ENCODE data around the gene DLL3. TPM values are rescaled to one million over a fixed set of nuclear protein-coding genes. Genes with fewer than 3 reads are reported as not detected.
A peak's percentile ranks its signal among the peaks of the same experiment; 100 is the strongest.

Gene DLL3
- total and polyA plus RNA-seq, 9 of the 15 experiments (the other 6 are each of a cell fraction or from before 2014, with no cell fraction given): 0.80 to 6.3 (median 1.2) TPM

DNA sequence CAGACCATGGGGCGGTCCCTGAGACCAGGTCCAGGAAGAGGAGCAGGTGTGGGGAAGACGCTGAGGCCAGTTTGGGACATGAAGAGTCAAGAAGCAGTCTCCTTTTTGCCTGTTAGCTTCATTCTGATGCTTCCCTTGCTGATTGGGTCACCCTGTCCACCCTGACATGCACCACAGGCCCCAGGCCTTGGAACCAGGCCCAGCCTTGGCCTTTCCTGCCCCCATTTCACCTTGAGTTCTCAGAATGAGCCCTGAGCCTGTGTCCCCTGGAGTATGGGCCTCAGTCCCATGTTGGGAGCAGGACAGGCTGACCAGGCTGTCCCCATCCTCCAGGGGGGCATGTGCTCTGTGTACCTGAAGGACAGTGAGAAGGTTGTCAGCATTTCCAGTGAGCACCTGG, 23.0 kb upstream of the DLL3 start:
- Histone ChIP-seq H3K27me3 (ENCODE audit: control insufficient read depth in 2 of 2, insufficient read depth in 2 of 2, low read length in 2 of 2) (no peaks in the 10 kb centered on the region), H3K4me2 (ENCODE audit: insufficient read depth, low read length) (no peak overlapping the region), H3K9me1 (ENCODE audit: control insufficient read depth, insufficient read depth, low read length) (no peaks in the 10 kb centered on the region), H3K4me1 (replicated peaks in 1 of 2; ENCODE audit: control insufficient read depth in 2 of 2, insufficient read depth in 2 of 2, low read length in 2 of 2) (peaks cover 14 to 16% of the 10 kb centered on the region in 2 experiments; a peak in 4 of 5 replicates), H3K9me3 (replicated peaks; ENCODE audit: control insufficient read depth, insufficient read depth, low read depth, low read length) (no peaks in the 10 kb centered on the region), H3K79me2 (ENCODE audit: control insufficient read depth, insufficient read depth, low read length) (peaks cover 1% of the 10 kb centered on the region), H4K20me1 (replicated peaks; ENCODE audit: control insufficient read depth, insufficient read depth, low read length) (no peaks in the 10 kb centered on the region; the same call in 1 of the 2 replicates), H3K4me3 (no peak overlapping the region), H3K9ac (ENCODE audit: insufficient read depth in 1 of 2, low read depth in 2 of 2, low read length in 2 of 2) (peak overlapping the region in 1 of 2 experiments; percentile 24; a peak in 1 of 4 replicates), H3K36me3 (ENCODE audit: control insufficient read depth, insufficient read depth, low read length) (peaks cover 61% of the 10 kb centered on the region), H2AFZ (ENCODE audit: low read depth, low read length) (no peak overlapping the region), H3K27ac (ENCODE audit: extremely low read depth, low read depth, low read length) (no peak overlapping the region)
- FAIRE-seq: no peak
- in situ Hi-C loops (cut with MboI): no loop called here
- BruUV-seq (replicated peaks): no TSS peak
- 100% methylated on average over 1 of the region's 2 CpGs for WGBS (ENCODE audit: insufficient coverage, low coverage, missing lambda C conversion rate)
- CTCF ChIA-PET (ENCODE audit: low intra/inter-chr PET ratio): no interaction called here
- intact Hi-C loops (cut with micrococcal nuclease): loop anchor here (2.0 kb wide), 1 partner anchor 57 kb away; the partner anchor contains the start of gene EID2B
- no peak for ATAC-seq
- POLR2A ChIA-PET: interaction anchor here (0.6 to 1.3 kb wide), 3 partner anchors 22 to 372 kb away, joined by 3 read pairs; partner anchors contain the start of gene RPS16
- DNase-seq (ENCODE audit: extremely low read depth in 1 of 4, low spot score in 3 of 4): no peak
- TF ChIP-seq CBX2 (IDR thresholded peaks at IDR 0.05; ENCODE audit: insufficient read depth, low read length, poor library complexity, severe bottlenecking) (no peak), HDAC2 (IDR thresholded peaks at IDR 0.05) (no peak), BHLHE40 (IDR thresholded peaks at IDR 0.05; ENCODE audit: low read length) (no peak)
- TF ChIP-seq, protein P1, sequence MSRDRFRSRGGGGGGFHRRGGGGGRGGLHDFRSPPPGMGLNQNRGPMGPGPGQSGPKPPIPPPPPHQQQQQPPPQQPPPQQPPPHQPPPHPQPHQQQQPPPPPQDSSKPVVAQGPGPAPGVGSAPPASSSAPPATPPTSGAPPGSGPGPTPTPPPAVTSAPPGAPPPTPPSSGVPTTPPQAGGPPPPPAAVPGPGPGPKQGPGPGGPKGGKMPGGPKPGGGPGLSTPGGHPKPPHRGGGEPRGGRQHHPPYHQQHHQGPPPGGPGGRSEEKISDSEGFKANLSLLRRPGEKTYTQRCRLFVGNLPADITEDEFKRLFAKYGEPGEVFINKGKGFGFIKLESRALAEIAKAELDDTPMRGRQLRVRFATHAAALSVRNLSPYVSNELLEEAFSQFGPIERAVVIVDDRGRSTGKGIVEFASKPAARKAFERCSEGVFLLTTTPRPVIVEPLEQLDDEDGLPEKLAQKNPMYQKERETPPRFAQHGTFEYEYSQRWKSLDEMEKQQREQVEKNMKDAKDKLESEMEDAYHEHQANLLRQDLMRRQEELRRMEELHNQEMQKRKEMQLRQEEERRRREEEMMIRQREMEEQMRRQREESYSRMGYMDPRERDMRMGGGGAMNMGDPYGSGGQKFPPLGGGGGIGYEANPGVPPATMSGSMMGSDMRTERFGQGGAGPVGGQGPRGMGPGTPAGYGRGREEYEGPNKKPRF (IDR thresholded peaks at IDR 0.05; ENCODE audit: low read depth, low read length): no peak
- TF ChIP-seq, protein P2, sequence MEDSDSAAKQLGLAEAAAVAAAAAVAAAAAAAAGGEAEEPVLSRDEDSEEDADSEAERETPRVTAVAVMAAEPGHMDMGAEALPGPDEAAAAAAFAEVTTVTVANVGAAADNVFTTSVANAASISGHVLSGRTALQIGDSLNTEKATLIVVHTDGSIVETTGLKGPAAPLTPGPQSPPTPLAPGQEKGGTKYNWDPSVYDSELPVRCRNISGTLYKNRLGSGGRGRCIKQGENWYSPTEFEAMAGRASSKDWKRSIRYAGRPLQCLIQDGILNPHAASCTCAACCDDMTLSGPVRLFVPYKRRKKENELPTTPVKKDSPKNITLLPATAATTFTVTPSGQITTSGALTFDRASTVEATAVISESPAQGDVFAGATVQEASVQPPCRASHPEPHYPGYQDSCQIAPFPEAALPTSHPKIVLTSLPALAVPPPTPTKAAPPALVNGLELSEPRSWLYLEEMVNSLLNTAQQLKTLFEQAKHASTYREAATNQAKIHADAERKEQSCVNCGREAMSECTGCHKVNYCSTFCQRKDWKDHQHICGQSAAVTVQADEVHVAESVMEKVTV (CRISPR knock-in tag; IDR thresholded peaks at IDR 0.05): no peak
- TF ChIP-seq, protein P3, sequence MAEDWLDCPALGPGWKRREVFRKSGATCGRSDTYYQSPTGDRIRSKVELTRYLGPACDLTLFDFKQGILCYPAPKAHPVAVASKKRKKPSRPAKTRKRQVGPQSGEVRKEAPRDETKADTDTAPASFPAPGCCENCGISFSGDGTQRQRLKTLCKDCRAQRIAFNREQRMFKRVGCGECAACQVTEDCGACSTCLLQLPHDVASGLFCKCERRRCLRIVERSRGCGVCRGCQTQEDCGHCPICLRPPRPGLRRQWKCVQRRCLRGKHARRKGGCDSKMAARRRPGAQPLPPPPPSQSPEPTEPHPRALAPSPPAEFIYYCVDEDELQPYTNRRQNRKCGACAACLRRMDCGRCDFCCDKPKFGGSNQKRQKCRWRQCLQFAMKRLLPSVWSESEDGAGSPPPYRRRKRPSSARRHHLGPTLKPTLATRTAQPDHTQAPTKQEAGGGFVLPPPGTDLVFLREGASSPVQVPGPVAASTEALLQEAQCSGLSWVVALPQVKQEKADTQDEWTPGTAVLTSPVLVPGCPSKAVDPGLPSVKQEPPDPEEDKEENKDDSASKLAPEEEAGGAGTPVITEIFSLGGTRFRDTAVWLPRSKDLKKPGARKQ (CRISPR knock-in tag; IDR thresholded peaks at IDR 0.05): no peak
- TF ChIP-seq, protein P4, sequence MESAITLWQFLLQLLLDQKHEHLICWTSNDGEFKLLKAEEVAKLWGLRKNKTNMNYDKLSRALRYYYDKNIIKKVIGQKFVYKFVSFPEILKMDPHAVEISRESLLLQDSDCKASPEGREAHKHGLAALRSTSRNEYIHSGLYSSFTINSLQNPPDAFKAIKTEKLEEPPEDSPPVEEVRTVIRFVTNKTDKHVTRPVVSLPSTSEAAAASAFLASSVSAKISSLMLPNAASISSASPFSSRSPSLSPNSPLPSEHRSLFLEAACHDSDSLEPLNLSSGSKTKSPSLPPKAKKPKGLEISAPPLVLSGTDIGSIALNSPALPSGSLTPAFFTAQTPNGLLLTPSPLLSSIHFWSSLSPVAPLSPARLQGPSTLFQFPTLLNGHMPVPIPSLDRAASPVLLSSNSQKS (CRISPR knock-in tag; IDR thresholded peaks at IDR 0.05): no peak
- TF ChIP-seq, protein P5, sequence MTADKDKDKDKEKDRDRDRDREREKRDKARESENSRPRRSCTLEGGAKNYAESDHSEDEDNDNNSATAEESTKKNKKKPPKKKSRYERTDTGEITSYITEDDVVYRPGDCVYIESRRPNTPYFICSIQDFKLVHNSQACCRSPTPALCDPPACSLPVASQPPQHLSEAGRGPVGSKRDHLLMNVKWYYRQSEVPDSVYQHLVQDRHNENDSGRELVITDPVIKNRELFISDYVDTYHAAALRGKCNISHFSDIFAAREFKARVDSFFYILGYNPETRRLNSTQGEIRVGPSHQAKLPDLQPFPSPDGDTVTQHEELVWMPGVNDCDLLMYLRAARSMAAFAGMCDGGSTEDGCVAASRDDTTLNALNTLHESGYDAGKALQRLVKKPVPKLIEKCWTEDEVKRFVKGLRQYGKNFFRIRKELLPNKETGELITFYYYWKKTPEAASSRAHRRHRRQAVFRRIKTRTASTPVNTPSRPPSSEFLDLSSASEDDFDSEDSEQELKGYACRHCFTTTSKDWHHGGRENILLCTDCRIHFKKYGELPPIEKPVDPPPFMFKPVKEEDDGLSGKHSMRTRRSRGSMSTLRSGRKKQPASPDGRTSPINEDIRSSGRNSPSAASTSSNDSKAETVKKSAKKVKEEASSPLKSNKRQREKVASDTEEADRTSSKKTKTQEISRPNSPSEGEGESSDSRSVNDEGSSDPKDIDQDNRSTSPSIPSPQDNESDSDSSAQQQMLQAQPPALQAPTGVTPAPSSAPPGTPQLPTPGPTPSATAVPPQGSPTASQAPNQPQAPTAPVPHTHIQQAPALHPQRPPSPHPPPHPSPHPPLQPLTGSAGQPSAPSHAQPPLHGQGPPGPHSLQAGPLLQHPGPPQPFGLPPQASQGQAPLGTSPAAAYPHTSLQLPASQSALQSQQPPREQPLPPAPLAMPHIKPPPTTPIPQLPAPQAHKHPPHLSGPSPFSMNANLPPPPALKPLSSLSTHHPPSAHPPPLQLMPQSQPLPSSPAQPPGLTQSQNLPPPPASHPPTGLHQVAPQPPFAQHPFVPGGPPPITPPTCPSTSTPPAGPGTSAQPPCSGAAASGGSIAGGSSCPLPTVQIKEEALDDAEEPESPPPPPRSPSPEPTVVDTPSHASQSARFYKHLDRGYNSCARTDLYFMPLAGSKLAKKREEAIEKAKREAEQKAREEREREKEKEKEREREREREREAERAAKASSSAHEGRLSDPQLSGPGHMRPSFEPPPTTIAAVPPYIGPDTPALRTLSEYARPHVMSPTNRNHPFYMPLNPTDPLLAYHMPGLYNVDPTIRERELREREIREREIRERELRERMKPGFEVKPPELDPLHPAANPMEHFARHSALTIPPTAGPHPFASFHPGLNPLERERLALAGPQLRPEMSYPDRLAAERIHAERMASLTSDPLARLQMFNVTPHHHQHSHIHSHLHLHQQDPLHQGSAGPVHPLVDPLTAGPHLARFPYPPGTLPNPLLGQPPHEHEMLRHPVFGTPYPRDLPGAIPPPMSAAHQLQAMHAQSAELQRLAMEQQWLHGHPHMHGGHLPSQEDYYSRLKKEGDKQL (CRISPR knock-in tag; IDR thresholded peaks at IDR 0.05; ENCODE audit: borderline replicate concordance): no peak

Data from K562 (cell line).